Ishikawa (cell line): Measurements from ENCODE around the gene MGMT.

Experiments used
- CEBPB ChIP-seq: IDR thresholded peaks from 2 replicates; pipeline ENCODE4 v1.6.1; 2012
- CREB1 ChIP-seq: IDR thresholded peaks from 2 replicates; pipeline ENCODE4 v1.6.1; 2012; ENCODE audit warnings: low read depth
- EGR1 ChIP-seq: IDR thresholded peaks from 2 replicates; pipeline ENCODE4 v1.6.1; 2012
- EP300 ChIP-seq: IDR thresholded peaks from 2 replicates; pipeline ENCODE4 v1.6.1; 2012; ENCODE audit warnings: borderline replicate concordance
- FOXM1 ChIP-seq: IDR thresholded peaks from 2 replicates; pipeline ENCODE4 v1.6.1; 2012; ENCODE audit warnings: low read depth, borderline replicate concordance
- NFIC ChIP-seq: IDR thresholded peaks from 2 replicates; pipeline ENCODE4 v1.6.1; 2012
- RAD21 ChIP-seq: IDR thresholded peaks from 2 replicates; pipeline ENCODE4 v1.6.1; 2012; ENCODE audit warnings: low read depth
- TAF1 ChIP-seq: IDR thresholded peaks from 2 replicates; pipeline ENCODE4 v1.6.1; 2012; ENCODE audit warnings: low read depth, mild to moderate bottlenecking
- TCF12 ChIP-seq: IDR thresholded peaks from 2 replicates; pipeline ENCODE4 v1.6.1; 2012; ENCODE audit warnings: low read depth
- TEAD4 ChIP-seq: IDR thresholded peaks from 2 replicates; pipeline ENCODE4 v1.6.1; 2012
- YY1 ChIP-seq: IDR thresholded peaks from 2 replicates; pipeline ENCODE4 v1.6.1; 2012; ENCODE audit warnings: low read depth
- ZBTB7A ChIP-seq: IDR thresholded peaks from 2 replicates; pipeline ENCODE4 v1.6.1; 2012; ENCODE audit warnings: low read depth
- TF ChIP-seq, protein P1 (sequence below): IDR thresholded peaks from 2 replicates; pipeline ENCODE4 v1.6.1; 2012
- TF ChIP-seq, protein P2 (sequence below): IDR thresholded peaks from 2 replicates; pipeline ENCODE4 v1.6.1; 2012; ENCODE audit warnings: low read depth, mild to moderate bottlenecking
- TF ChIP-seq, protein P3 (sequence below): IDR thresholded peaks from 2 replicates; pipeline ENCODE4 v1.6.1; 2012

Gene MGMT

DNA sequence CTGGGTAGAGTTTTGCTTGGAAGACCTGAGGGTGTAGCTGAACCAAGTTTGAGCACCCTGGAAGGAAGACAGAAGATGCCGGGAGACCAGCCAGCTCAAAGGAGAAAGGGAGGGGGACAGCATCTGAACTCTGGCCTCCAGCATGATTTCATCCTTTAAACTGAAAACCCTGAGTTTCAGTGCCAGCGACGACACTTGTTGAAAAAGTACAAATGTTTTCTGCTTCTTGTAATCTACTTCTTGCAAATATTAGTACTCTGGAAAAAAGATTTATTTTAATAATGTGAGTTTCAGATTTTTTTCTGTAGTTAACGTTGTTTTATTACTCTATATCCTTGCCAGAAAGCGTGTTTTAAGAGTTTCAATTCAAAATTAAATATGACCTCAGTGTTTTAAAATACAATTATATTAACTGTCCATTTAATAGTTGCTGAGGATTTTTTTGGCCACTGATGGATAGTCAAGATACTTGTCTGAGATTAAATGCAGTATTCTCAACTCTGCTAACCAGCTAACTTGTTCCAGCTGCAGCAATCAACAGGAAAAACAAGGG lies 227.7 kb downstream of the MGMT start:
- TF ChIP-seq YY1 (no peak), FOXM1 (no peak), RAD21 (no peak), CREB1 (no peak), ZBTB7A (no peak), EP300 (no peak), CEBPB (no peak), TEAD4 (no peak), TCF12 (no peak), TAF1 (no peak)
- TF ChIP-seq, protein P1, sequence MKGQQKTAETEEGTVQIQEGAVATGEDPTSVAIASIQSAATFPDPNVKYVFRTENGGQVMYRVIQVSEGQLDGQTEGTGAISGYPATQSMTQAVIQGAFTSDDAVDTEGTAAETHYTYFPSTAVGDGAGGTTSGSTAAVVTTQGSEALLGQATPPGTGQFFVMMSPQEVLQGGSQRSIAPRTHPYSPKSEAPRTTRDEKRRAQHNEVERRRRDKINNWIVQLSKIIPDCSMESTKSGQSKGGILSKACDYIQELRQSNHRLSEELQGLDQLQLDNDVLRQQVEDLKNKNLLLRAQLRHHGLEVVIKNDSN: no peak
- TF ChIP-seq, protein P2, sequence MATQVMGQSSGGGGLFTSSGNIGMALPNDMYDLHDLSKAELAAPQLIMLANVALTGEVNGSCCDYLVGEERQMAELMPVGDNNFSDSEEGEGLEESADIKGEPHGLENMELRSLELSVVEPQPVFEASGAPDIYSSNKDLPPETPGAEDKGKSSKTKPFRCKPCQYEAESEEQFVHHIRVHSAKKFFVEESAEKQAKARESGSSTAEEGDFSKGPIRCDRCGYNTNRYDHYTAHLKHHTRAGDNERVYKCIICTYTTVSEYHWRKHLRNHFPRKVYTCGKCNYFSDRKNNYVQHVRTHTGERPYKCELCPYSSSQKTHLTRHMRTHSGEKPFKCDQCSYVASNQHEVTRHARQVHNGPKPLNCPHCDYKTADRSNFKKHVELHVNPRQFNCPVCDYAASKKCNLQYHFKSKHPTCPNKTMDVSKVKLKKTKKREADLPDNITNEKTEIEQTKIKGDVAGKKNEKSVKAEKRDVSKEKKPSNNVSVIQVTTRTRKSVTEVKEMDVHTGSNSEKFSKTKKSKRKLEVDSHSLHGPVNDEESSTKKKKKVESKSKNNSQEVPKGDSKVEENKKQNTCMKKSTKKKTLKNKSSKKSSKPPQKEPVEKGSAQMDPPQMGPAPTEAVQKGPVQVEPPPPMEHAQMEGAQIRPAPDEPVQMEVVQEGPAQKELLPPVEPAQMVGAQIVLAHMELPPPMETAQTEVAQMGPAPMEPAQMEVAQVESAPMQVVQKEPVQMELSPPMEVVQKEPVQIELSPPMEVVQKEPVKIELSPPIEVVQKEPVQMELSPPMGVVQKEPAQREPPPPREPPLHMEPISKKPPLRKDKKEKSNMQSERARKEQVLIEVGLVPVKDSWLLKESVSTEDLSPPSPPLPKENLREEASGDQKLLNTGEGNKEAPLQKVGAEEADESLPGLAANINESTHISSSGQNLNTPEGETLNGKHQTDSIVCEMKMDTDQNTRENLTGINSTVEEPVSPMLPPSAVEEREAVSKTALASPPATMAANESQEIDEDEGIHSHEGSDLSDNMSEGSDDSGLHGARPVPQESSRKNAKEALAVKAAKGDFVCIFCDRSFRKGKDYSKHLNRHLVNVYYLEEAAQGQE: no peak
- TF ChIP-seq, protein P3, sequence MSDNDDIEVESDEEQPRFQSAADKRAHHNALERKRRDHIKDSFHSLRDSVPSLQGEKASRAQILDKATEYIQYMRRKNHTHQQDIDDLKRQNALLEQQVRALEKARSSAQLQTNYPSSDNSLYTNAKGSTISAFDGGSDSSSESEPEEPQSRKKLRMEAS: no peak

DNA sequence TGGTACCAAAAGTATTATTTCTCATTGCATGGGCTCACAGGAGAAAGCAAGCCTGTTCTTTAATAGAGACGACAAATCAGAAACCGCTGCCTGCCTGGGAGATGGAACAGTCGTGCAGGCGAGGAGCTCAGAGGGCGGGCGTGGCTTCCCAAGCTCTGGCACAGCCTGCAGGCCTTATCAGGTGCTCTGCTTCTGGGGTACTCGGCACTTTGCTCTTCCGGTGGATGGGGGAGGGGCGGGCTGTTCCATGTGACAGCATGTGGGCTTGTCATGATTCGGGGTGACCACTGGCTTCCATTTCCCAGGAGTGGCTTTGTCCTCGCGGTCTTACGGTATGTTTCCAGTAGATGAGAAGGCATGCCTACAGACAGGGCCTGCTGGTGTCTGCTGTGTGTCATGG lies 228.6 kb downstream of the MGMT start:
- no peak for TF ChIP-seq CREB1

DNA sequence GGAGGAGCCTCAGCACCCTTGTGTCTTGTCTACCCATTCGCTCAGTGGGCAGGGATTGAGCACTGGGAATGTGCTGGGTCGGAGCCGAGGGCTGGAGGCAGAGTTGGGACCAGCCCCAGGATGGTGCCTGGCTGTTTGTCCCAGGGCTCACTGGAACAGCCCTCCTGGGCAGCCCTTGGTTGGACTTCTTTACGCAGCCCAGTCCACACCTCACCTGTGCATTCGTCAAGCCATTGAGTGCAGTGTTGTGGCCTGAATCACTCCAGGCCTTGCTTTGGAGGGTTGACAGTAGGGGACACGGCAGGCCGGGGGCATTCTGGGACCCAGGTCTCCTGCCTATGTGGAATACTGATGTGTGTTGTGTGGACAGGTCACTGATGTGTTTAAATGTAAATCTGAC lies 229.6 kb downstream of the MGMT start:
- TF ChIP-seq, protein P2: no peak
- TF ChIP-seq YY1 (no peak), FOXM1 (no peak), CREB1 (no peak), TAF1 (no peak), EGR1 (no peak), TEAD4 (no peak), EP300 (no peak)

DNA sequence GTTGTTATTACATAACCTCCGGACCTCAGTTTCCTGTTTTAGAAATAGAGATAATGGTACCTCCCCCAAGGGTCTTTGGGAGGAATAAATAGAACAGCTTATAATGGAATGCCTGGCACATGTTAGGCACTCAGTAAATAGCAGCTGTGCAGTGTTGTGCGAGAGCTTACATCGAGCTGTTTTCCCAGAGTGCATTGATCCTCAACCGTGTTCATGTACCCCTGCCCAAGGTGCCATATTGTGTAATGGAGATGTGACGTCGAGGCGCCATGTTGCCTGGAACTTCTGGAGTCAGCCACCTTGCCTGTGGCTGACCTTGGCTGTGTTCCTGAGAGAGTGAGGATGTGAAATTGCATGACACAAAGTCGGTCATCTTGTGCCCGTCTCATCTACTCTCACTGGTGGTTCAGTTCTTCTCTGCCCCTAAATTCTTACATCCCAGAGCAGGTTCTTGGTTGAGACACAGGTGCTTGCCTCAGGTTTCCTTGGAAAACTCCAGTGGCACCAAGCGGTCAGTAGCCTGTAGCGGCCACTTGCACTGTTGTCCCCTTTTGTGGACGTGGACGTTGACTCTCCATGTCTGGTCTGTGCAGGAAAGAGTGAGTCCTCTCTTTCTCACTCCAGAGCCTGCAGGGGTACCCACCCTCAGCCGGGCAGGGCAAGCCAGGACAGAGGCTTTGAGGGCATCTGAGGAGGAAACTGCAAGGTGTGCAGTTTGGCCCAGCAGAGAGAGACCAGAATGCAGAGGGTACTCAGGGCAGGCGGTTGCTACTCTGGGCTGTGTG lies 230.6 kb downstream of the MGMT start:
- TF ChIP-seq NFIC: no peak
- TF ChIP-seq, protein P1: no peak
- no peak for TF ChIP-seq TCF12
- no peak for TF ChIP-seq CREB1
- no peak for TF ChIP-seq ZBTB7A
- TF ChIP-seq CEBPB: no peak
- TF ChIP-seq RAD21: no peak
- no peak for TF ChIP-seq EP300
- TF ChIP-seq, protein P3: no peak
- TF ChIP-seq, protein P2: no peak
- TF ChIP-seq TAF1: no peak

DNA sequence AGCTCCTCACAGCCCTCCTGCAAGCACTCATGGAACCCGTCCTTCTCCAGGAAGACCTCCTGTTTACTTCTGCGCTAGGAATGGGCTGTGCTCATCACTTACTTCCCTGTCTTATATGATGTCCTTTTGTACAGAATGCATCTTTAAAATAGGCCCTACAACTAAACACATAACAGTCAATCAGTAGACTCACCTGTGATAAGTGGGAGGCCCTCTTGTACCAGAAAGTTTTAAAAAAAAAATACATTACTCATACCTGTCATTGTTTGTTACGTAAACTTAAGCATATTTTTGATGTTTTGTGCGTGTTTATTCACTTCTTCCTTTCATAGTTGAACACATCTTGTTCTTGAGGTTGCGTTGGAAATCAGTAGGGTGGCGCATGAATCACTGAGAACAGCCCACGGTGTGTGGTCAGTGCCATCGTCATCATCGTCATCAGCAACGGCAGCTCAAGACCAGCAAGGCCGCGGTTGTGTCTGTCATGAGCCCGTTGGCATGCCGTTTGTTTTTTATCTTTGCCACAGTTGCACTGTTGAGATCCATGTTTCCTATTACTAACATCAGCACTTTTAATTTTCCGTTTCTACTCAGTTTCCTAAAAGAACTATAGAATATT lies 232.8 kb downstream of the MGMT start:
- no peak for TF ChIP-seq RAD21
